H1 (cell line): Measurements from ENCODE around the gene SLC26A1. TPM values are rescaled to one million over a fixed set of nuclear protein-coding genes. Genes with fewer than 3 reads are reported as not detected.

Experiments used
- BCL11A ChIP-seq, 2 experiments: IDR thresholded peaks; one replicate each; pipeline ENCODE4 v1.6.1; 2011; ENCODE audit warnings: low read depth in 2 of 2, low read length in 2 of 2, mild to moderate bottlenecking in 2 of 2
- CBX5 ChIP-seq: fragments of 300-800, 300-1000 bp; sonication (generic); IDR thresholded peaks from 2 replicates; pipeline ENCODE4 v1.7.1; 2016; ENCODE audit warnings: antibody characterized with exemption, low read length, low read depth
- CBX8 ChIP-seq: fragments of 300-800, 300-1000 bp; sonication (generic); IDR thresholded peaks from 2 replicates; pipeline ENCODE4 v1.7.1; 2016; ENCODE audit warnings: low read depth, low read length, borderline replicate concordance
- CHD2 ChIP-seq: IDR thresholded peaks from 2 replicates; pipeline ENCODE4 v1.6.1; 2012; ENCODE audit warnings: low read length, improper control_type of control experiment
- CREB1 ChIP-seq: IDR thresholded peaks from 2 replicates; pipeline ENCODE4 v1.6.1; 2012; ENCODE audit warnings: inconsistent platforms
- JUND ChIP-seq: IDR thresholded peaks from 2 replicates; pipeline ENCODE4 v1.6.1; 2011; ENCODE audit warnings: mild to moderate bottlenecking, improper control_type of control experiment, low read length
- MAFK ChIP-seq: IDR thresholded peaks from 2 replicates; pipeline ENCODE4 v1.6.1; 2012; ENCODE audit warnings: low read depth, mild to moderate bottlenecking, improper control_type of control experiment, low read length
- RAD21 ChIP-seq, 2 experiments: IDR thresholded peaks in 1 of 2; conservative IDR thresholded peaks in 1 of 2; 2 replicates each; pipeline ENCODE4 v1.6.1; 2011; ENCODE audit warnings: low read depth in 2 of 2, low read length in 2 of 2, improper control_type of control experiment in 1 of 2, inconsistent platforms in 1 of 2, mild to moderate bottlenecking in 1 of 2, moderate library complexity in 1 of 2
- RFX5 ChIP-seq: IDR thresholded peaks from 2 replicates; pipeline ENCODE4 v1.6.1; 2011; ENCODE audit warnings: low read depth, low read length, improper control_type of control experiment, borderline replicate concordance
- RXRA ChIP-seq: IDR thresholded peaks from 2 replicates; pipeline ENCODE4 v1.6.1; 2011; ENCODE audit warnings: low read depth, mild to moderate bottlenecking, low read length, moderate library complexity; ENCODE audit not compliant: insufficient read depth
- TBP ChIP-seq: IDR thresholded peaks from 2 replicates; pipeline ENCODE4 v1.6.1; 2011; ENCODE audit warnings: low read depth, low read length, improper control_type of control experiment
- ZNF274 ChIP-seq: IDR thresholded peaks from 2 replicates; pipeline ENCODE4 v1.7.0; 2012; ENCODE audit warnings: low read length, borderline replicate concordance; ENCODE audit errors: extremely low read depth
- polyA plus RNA-seq, 7 experiments: library from polyadenylated mRNA; depleted of rRNA in 3 of 7; stranded (reverse) in 5 of 7; unstranded in 2 of 7; fragments of >200 nt in 5 of 7; fragments of 200-250 nt in 2 of 7; gene quantifications; 1 replicate in 5 of 7; 2 replicates in 1 of 7; 4 replicates in 1 of 7; pipeline versions ENCODE4 v1.2.1 to v1.2.3, GENCODE V29; 2011 to 2013; ENCODE audit warnings: missing spikeins in 2 of 7, mixed read lengths in 2 of 7
- total RNA-seq: library from RNA; stranded (reverse); fragmentation: NEBNext Ultra II Directional; extraction: Animal tissue kit (Norgen Biotek cat#: 25700); gene quantifications from 2 replicates; pipeline ENCODE4 v1.2.1, GENCODE V29; 2021
- TF ChIP-seq, protein P1 (sequence below): fragments of 300-600 bp; sonication (generic); IDR thresholded peaks from 2 replicates; pipeline ENCODE4 v1.7.1; 2012; ENCODE audit warnings: low read length, moderate library complexity, mild to moderate bottlenecking, inconsistent platforms; ENCODE audit not compliant: insufficient replicate concordance

SLC26A1 gene
- total and polyA plus RNA-seq, 2 of the 8 experiments (the other 6 are each of a cell fraction or from before 2014, with no cell fraction given), result 0.11 TPM; not detected in 1

DNA sequence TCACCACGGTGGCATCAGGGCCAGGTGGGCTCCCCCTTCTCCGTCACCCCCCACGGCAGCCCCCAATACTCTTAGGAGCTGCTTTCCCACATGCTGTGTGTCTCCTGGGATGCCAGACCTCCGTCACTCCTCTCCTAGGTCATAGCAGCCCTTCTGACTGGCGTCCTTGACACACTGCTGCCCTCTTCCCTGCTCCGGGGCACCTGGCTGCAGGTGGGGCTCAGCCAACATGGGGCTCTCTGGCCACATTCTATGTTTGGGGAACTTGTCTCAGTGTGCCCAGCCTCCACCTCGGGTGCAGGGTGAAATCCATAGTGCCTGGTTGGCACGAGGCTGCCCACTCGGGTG, 47.1 kb downstream of the SLC26A1 start (continued):
- TF ChIP-seq, protein P1, sequence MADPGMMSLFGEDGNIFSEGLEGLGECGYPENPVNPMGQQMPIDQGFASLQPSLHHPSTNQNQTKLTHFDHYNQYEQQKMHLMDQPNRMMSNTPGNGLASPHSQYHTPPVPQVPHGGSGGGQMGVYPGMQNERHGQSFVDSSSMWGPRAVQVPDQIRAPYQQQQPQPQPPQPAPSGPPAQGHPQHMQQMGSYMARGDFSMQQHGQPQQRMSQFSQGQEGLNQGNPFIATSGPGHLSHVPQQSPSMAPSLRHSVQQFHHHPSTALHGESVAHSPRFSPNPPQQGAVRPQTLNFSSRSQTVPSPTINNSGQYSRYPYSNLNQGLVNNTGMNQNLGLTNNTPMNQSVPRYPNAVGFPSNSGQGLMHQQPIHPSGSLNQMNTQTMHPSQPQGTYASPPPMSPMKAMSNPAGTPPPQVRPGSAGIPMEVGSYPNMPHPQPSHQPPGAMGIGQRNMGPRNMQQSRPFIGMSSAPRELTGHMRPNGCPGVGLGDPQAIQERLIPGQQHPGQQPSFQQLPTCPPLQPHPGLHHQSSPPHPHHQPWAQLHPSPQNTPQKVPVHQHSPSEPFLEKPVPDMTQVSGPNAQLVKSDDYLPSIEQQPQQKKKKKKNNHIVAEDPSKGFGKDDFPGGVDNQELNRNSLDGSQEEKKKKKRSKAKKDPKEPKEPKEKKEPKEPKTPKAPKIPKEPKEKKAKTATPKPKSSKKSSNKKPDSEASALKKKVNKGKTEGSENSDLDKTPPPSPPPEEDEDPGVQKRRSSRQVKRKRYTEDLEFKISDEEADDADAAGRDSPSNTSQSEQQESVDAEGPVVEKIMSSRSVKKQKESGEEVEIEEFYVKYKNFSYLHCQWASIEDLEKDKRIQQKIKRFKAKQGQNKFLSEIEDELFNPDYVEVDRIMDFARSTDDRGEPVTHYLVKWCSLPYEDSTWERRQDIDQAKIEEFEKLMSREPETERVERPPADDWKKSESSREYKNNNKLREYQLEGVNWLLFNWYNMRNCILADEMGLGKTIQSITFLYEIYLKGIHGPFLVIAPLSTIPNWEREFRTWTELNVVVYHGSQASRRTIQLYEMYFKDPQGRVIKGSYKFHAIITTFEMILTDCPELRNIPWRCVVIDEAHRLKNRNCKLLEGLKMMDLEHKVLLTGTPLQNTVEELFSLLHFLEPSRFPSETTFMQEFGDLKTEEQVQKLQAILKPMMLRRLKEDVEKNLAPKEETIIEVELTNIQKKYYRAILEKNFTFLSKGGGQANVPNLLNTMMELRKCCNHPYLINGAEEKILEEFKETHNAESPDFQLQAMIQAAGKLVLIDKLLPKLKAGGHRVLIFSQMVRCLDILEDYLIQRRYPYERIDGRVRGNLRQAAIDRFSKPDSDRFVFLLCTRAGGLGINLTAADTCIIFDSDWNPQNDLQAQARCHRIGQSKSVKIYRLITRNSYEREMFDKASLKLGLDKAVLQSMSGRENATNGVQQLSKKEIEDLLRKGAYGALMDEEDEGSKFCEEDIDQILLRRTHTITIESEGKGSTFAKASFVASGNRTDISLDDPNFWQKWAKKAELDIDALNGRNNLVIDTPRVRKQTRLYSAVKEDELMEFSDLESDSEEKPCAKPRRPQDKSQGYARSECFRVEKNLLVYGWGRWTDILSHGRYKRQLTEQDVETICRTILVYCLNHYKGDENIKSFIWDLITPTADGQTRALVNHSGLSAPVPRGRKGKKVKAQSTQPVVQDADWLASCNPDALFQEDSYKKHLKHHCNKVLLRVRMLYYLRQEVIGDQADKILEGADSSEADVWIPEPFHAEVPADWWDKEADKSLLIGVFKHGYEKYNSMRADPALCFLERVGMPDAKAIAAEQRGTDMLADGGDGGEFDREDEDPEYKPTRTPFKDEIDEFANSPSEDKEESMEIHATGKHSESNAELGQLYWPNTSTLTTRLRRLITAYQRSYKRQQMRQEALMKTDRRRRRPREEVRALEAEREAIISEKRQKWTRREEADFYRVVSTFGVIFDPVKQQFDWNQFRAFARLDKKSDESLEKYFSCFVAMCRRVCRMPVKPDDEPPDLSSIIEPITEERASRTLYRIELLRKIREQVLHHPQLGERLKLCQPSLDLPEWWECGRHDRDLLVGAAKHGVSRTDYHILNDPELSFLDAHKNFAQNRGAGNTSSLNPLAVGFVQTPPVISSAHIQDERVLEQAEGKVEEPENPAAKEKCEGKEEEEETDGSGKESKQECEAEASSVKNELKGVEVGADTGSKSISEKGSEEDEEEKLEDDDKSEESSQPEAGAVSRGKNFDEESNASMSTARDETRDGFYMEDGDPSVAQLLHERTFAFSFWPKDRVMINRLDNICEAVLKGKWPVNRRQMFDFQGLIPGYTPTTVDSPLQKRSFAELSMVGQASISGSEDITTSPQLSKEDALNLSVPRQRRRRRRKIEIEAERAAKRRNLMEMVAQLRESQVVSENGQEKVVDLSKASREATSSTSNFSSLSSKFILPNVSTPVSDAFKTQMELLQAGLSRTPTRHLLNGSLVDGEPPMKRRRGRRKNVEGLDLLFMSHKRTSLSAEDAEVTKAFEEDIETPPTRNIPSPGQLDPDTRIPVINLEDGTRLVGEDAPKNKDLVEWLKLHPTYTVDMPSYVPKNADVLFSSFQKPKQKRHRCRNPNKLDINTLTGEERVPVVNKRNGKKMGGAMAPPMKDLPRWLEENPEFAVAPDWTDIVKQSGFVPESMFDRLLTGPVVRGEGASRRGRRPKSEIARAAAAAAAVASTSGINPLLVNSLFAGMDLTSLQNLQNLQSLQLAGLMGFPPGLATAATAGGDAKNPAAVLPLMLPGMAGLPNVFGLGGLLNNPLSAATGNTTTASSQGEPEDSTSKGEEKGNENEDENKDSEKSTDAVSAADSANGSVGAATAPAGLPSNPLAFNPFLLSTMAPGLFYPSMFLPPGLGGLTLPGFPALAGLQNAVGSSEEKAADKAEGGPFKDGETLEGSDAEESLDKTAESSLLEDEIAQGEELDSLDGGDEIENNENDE, result no peak
- no peak for TF ChIP-seq RFX5
- TF ChIP-seq BCL11A (IDR thresholded peaks at IDR 0.05; ENCODE audit: low read depth in 2 of 2, low read length in 2 of 2), result no peak
- no peak for TF ChIP-seq CHD2
- no peak for TF ChIP-seq ZNF274
- TF ChIP-seq RXRA, result no peak
- no peak for TF ChIP-seq CBX8
- no peak for TF ChIP-seq JUND
- TF ChIP-seq RAD21 (IDR thresholded peaks at IDR 0.05 in 1 of 2, conservative IDR thresholded peaks at IDR 0.05 in 1 of 2; ENCODE audit: low read depth in 2 of 2, low read length in 2 of 2), result no peak
- no peak for TF ChIP-seq TBP
- TF ChIP-seq MAFK, result no peak
- TF ChIP-seq CREB1, result no peak
- TF ChIP-seq CBX5, result no peak
